ENCODE measurements around the gene TRIM29.
"Not testable (repeated sequence)": the region's sequence is repeated elsewhere in the genome, so short reads cannot be mapped to it uniquely, and the experiment has no call there.

TRIM29 gene, protein sequence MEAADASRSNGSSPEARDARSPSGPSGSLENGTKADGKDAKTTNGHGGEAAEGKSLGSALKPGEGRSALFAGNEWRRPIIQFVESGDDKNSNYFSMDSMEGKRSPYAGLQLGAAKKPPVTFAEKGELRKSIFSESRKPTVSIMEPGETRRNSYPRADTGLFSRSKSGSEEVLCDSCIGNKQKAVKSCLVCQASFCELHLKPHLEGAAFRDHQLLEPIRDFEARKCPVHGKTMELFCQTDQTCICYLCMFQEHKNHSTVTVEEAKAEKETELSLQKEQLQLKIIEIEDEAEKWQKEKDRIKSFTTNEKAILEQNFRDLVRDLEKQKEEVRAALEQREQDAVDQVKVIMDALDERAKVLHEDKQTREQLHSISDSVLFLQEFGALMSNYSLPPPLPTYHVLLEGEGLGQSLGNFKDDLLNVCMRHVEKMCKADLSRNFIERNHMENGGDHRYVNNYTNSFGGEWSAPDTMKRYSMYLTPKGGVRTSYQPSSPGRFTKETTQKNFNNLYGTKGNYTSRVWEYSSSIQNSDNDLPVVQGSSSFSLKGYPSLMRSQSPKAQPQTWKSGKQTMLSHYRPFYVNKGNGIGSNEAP

DNA sequence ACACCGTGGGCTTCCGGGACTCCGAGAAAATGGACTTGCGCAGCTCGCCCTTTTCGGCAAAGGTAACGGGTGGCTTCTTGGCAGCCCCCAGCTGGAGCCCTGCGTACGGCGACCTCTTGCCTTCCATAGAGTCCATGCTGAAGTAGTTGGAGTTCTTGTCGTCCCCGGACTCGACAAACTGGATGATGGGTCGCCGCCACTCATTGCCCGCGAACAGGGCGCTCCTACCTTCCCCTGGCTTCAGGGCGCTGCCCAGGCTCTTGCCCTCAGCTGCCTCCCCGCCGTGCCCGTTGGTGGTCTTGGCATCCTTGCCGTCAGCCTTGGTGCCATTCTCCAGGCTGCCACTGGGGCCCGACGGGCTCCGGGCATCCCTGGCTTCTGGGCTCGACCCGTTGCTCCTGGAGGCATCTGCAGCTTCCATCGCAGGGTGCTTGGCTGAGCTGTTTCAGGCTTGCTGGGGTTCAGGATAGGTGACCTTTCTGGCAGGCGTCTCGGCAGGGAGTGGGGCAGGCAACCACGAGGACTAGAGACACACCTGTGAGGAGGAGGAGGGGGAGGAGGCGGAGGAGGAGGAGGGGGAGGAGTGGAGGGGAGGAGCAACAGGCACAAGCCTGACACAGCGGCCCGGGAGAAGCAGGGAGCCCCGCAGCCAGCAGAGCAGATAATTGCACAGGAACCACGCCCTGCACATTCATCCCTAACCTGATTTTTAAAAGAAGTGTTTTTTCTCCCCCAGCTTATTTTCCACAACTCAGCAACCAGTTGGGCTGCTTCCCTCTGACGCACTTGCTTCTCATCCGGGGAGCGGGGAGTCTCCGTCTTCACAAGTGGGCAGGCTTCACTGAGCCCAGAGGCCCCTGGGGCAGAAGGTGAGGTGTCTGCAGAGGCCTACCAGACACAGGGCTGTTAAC is at the start of gene TRIM29:
Gene TRIM29, minus strand, starts transcription at position 503 of the 911 bp plus-strand sequence. Its CDS starts 82 bp downstream, at position 421.
- no peak for DNase-seq

DNA sequence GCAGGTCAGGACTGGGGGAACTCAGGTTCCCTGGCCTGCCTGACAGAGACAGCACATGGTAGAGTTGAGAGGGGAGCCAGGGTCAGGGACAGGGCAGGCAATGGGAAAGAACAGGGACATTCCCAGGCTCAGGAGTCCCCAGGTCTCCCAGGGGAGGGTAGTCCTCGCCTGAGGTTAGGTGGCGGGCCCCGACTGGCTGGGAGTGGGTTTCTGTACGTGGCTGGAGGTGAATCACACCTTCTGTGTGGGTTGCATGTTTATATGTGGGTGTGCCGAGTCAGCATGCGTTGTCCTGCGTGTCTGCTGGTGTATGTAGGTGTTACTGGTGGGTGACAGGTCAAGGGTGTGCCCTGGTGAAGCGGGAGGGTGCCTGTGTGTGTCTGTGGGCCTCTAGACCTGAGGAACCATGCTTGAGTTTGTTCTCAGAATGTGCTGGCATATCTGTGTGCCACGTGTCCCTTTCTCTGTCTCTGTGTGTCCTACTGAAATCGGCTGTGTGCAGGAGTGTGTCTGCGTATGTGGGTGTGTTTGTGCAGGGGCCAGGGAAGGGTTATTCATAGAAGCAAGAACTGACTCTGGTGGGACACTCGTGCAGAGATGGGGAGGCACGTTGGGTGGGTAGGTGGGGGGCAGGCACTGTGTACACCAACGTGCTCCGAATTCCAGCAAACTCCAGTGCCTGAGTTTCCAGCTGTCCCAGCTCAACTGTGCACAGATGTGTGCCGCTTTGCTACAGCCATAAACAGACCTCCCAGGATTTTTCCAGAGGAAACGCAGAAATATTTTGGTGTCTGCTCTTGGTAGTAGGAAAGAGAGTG is 49.1 kb upstream of the TRIM29 start:
- DNase-seq = no peak

- no peak for DNase-seq
These were observed 48.5 kb upstream of the TRIM29 start for GRCh38 chr11:120186456-120186773.

- no peak for DNase-seq
These were observed 48.0 kb upstream of the TRIM29 start for GRCh38 chr11:120185706-120186455.

DNA sequence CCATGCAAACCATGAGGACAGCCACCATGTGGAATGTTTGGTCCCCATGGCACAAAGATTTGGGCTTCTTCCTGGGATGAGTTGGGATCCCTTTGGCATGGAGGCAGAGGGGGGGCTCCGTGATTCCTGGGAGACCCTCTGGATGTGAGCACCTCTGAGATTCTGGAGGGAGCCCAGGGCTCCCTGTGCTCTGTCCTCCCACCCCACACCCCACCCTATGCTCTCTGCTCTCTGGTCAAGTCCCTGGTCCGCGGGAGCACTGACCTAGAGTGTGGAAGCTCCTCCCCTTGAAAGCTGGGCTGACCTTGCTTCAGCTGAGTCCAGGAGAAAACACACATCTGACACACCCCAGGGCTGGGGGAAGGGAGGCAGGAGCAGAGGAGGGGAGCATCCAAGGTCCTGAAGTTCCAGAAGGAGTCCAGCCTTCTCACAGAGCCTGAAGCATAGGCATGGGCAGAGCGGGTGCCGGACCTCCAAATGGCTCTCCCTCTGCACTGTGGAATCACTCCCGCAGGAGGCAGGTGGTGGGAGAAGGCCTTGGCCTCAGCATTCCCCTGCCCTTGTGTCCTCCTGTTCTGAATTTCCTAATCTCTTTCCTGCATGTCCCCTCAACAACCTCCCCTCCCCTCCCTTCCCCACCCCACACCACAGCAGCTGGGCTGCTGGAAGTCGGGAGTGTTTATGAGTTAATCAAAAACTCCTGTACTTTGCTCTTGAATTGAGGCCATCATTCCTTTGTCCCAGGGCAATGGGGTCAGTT is 47.2 kb upstream of the TRIM29 start:
- no peak for DNase-seq

DNA sequence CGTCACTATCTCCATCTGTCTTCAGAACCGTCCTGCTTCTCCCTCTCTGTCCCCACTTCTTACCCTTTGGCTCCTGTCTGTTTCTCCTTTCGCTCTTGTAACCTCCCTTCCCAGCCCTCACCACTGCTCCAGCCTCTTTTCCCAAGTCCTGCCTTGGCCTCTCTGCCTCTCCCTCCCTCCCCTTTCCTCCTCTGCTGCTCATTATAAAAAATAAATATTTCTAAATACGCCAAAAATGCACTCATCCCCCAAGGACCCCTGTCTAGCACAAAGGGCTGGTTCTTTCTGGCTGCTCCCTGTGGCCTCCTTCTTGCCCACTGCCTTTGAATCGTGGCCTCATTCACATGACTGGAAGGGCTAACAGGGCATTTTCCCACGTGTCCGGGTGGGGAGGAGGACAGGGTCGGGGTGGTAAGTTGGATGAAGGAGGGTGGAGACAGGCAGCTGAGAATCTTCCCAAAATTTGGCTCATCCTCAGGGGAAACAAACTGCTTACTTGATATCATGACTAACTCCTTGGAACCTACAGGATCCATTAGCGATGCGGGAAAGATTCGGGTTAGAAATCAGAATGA is 46.5 kb upstream of the TRIM29 start:
- DNase-seq = no peak

DNA sequence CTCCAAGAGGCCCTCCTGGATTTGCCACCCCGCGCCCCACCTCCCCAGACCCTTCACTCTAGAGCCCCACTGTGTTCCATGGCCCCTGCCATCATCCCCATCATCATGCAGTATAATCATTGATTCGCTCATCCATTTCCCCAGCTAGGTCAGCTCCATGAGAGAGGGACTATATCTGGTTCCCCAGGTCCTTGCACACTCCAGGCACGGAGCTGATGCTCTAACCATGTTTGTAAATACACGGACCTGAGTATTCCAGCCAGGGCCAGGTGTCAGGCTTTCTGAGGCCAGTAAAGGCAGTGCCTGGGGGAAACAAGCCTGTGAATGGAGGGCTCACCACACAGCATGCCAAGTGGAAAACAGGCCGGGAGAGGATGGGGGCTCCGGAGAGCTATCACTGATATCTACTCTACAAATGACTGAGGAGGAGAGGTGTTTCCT is 45.8 kb upstream of the TRIM29 start:
- no peak for DNase-seq

DNA sequence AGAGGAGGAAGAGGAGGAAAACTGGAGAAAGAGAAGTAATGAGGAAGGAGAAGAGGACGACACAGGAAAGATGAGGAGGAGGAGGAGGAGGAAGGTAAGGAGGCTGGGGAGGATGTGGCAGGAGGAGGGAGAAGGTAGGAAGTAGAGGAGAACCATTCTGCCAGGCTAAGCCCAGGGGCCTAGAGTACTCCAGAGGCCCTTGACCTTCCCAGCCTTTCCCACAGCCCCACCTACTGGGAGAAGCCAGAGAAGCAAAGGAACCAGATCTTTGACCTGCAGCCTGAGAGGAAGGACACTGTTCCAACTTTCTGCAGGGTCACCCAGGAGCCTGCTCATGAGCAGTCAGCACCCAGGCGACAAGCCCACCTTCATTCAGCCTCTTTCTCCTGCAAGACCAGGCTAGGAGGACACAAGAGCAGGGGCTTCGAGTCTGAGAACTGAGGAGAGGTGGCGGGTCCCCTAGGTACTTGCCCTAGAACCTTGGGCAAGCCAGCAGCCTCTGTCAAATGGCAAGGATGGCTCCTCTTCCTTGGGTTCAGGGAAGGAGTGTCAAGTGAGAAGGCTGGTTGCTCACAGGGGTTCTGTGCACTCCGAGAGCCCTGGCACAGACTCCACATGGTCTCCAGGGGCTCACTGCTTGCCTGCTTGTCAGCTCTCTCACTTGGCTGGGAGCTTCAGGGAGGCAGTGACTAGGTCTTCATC is 45.0 kb upstream of the TRIM29 start:
- peak; percentile 37 for DNase-seq

GRCh38 chr11:120182372-120182771 is 44.5 kb upstream of the TRIM29 start:
- DNase-seq = no peak

GRCh38 chr11:120181376-120181975 is 43.6 kb upstream of the TRIM29 start:
- no peak for DNase-seq

DNA sequence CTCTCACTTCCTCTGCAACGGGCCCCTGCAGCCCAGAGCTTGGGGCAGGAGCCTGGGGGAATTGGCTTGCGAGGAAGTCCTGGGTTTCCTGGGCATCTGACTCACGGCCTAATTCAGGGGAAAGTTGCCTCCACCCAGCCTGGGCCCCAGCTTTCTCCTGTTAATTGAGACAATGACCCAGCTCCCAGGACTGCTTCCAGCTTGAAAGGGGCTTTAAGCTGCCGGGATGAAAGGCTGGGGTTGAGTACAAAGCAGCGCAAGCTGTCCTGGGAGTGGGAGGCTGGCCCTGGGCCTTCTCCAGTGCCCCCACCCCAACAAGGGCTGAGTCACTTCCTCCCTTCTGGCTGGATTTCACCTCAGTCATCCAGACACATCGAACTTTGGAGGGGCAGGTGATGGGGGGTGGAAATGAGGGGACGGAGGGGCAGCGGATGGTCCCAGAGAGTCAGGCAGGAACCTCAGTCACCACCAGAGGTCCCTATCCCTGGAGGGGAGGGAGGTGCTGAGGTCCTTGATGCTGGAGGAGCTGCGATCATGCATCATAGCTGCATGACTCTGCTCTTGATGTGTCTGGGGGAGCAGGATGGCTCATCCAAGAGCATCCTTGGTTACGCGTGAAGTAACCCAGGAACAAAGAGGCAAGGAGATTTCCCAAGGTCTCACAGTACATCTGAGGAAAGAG is 42.8 kb upstream of the TRIM29 start:
- no peak for DNase-seq

DNA sequence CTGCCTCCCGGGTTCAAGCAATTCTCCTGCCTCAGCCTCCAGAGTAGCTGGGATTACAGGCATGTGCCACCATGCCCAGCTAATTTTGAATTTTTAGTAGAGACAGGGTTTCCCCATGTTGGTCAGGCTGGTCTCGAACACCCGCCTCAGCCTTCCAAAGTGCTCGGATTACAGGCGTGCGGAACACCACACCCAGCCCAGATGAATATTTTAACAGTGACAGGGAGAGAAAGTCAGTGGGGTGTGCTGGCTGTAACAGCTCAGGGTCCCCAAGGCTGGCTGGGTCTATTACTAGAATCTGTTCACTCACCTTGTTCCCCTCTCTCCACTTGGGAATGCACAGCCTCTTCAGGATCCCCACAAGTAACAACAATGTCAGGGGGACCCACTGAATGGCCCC is 42.1 kb upstream of the TRIM29 start:
- not testable (repeated sequence) for DNase-seq

GRCh38 chr11:120179057-120179672 is 41.3 kb upstream of the TRIM29 start:
- no peak for DNase-seq

- no peak for DNase-seq
These were observed 40.7 kb upstream of the TRIM29 start for GRCh38 chr11:120178561-120179056.

GRCh38 chr11:120174866-120175265 is 37.0 kb upstream of the TRIM29 start:
- DNase-seq = no peak

GRCh38 chr11:120173807-120174206 is 35.9 kb upstream of the TRIM29 start:
- no peak for DNase-seq

GRCh38 chr11:120173019-120173705 is 35.2 kb upstream of the TRIM29 start:
- no peak for DNase-seq
